HG02759 (cell line): Measurements from ENCODE around the gene SAT2.
"Not testable (repeated sequence)": the region's sequence is repeated elsewhere in the genome, so short reads cannot be mapped to it uniquely, and the experiment has no call there.

Source experiments
- ATAC-seq: cut with Tn5 transposase; IDR thresholded peaks from one replicate; pipeline ENCODE4 v1.9.1; 2021; ENCODE audit warnings: mild to moderate bottlenecking, moderate library complexity; ENCODE audit not compliant: unreplicated experiment

Gene SAT2

GRCh38 chr17:7634384-7634783 lies 6.8 kb upstream of the SAT2 start:
- no peak for ATAC-seq

GRCh38 chr17:7633093-7633492 lies 5.5 kb upstream of the SAT2 start:
- ATAC-seq, result no peak

DNA sequence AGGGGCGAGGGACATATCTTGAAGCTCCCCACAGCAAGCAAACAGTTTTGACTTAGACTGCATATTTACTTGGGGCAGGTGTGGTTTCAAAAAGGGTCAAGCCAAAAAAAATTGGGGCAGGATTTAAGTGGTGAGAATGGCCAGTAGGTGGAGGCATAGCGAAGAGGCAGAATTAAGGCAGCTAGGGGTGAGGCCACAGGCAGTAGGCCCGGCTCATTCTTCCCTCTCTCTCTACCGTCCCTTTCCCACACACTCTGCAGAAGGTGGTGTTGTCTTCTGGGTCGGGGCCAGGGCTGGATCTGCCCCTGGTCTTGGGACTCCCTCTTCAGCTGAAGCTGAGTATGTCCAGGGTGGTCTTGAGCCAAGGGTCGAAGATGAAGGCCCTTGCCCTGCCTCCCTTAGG lies 4.9 kb upstream of the SAT2 start:
- no peak for ATAC-seq

- ATAC-seq, result no peak
Observed at GRCh38 chr17:7631398-7632380, 4.1 kb upstream of the SAT2 start.

GRCh38 chr17:7629939-7630571 lies 2.4 kb upstream of the SAT2 start, which contains the start of gene SHBG:
Gene SHBG, plus strand, starts transcription at chr17:7630135. Its CDS starts 38 bp downstream, at chr17:7630173.
- ATAC-seq, result no peak

DNA sequence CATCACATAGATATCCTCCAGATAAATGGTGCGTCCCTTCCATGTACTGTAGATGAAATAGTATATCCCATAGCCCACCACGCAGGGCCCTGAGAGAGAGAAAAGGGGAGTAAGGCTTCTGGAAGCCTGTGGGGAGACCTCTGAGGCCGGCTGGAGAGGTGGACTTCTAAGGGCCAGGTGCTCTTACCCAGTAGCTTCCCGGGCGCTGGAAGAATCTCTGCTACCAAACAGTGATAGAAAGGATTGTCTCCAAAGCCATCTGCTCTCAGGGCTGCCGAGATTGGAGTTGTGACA lies 718 bp downstream of the SAT2 start:
- ATAC-seq, result peak; percentile 4

- no peak for ATAC-seq
Observed at GRCh38 chr17:7626307-7626706, 1.3 kb downstream of the SAT2 start.

- ATAC-seq, result not testable (repeated sequence)
Observed at GRCh38 chr17:7625749-7626148, 1.9 kb downstream of the SAT2 start.

DNA sequence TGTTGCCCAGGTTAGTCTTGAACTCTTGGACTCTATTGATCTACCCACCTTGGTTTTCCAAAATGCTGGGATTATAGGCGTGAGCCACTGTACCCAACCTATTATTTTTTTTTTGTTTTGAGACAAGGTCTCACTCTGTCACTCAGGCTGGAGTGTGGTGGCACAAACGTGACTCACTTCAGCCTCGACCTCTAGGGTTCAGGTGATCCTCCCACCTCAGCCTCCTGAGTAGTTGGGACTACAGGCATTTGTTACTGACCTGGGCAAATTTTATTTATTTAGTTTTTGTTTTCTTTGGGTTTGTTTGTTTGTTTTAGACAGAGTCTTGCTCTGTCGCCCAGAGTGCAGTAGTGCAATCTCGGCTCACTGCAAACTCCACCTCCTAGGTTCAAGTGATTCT lies 4.0 kb downstream of the SAT2 start:
- no peak for ATAC-seq

GRCh38 chr17:7620835-7621234 lies 6.8 kb downstream of the SAT2 start:
- ATAC-seq, result no peak

GRCh38 chr17:7618608-7619007 lies 9.0 kb downstream of the SAT2 start:
- no peak for ATAC-seq

DNA sequence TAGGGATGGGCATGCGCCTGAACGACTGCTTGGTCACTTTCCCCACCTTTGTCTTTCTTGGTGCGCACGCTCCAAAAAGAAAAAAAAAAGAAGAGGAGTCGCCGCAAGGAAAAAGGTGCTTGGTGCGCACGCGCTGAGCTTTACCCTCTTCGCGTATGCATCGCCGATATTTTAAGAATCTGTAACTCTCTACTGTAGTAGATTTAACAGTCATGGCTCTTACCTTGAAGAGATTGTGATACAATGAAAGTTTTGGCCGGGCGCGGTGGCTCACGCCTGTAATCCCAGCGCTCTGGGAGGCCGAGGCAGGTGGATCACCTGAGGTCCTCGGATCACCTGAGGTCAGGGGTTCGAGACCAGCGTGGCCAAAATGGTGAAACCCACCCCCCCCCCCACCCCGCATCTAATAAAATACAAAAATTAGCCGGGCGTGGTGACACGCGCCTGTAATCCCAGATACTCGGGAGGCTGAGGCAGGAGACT lies 12.3 kb downstream of the SAT2 start:
- no peak for ATAC-seq

DNA sequence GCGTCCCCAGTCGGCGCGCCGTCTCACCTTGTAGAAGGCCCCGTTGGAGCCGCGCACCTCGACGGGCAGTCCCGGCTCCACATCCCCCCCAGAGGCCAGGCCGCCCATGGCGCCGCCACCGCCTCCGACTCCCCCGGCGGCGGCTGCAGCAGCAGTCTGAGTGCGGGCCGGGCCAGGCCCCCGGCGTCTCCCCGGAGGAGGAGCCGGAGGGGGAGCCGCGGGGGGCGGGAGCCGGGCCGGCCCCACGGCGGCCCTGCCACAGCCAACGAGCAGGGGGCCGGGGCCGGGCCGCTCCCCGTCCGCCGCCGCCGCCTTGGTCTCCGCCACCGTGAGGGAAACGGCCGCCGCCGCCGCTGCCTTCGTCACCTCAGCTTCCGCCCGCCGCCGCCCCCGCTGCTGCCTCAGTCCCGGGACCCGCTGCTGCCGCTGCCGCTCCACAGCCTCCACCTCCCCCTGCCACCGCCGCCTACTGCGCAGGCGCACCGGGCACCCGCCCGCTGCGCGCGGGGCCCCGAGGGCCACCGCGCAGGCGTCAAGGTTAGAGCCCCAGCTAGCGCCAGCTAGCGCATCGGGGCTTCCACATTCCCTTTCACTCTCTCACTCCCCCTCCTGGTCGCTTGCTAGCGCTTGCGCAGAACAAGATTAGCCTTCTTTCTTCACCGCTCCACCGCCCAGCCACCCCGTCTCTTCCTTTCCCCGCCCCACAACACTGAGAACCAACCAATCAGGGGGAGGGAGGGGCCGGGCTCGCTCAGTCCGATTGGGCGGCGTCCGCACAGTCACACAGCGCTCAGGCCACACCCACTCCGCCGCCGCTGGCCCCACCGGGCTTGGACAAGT lies 13.0 kb downstream of the SAT2 start, which contains the start of gene FXR2:
TSS of gene FXR2 (minus strand) at position 473 of the 840 bp plus-strand sequence. CDS start at position 108, 365 bp downstream.
- ATAC-seq, result peak; percentile 84

- ATAC-seq, result no peak
Observed at GRCh38 chr17:7613769-7614424, 13.7 kb downstream of the SAT2 start.

- no peak for ATAC-seq
Observed at GRCh38 chr17:7612294-7612640, 15.4 kb downstream of the SAT2 start.

DNA sequence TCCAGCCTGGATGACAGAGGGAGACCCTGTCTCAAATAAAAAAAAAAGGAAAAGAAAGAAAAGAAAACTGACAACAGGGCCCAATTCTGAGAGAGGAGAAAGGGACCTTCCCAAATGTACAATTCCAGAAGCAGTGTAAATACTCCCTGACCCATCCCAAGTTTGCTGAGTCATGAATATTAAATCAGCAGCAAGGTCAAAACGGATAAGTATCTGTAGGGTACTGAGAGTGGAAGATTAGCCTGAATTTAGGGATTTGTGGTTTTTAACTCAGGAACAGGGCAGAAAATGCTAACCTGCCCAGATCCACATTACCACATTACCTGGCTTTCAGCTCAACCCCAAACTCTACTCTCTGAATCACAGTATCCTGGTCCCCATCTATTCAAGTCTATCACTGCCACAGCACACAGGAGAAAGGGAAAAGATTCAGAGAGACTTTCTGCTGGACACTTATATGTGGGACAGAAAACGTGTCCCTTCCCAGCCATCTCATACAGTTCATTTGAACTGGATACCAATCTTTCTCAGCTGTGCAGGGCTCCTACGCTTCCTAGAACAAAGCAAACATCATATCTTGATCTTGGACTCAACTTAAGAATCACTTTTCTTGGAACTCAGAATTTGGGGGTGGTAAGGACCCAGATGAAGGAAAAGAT lies 15.9 kb downstream of the SAT2 start:
- no peak for ATAC-seq

DNA sequence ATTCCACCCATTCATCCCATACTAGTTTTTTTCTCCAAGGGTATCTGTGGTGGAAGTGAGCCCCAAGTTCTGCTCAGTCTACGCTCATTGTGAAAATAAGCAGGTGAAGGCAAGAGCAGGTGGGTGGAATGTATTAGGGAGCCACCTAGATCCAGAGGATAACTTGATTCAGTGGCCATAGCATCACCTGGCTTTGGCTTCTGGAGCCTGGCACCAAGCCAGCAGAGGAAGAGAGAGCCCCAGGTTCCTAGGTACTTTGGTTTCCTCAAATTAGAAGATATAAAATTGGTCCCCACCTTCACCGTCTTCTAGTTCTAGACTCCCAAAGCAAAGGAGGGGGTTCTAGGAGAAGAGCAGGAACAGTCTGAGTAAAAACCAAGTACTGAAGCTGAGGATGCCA lies 17.0 kb downstream of the SAT2 start:
- no peak for ATAC-seq

DNA sequence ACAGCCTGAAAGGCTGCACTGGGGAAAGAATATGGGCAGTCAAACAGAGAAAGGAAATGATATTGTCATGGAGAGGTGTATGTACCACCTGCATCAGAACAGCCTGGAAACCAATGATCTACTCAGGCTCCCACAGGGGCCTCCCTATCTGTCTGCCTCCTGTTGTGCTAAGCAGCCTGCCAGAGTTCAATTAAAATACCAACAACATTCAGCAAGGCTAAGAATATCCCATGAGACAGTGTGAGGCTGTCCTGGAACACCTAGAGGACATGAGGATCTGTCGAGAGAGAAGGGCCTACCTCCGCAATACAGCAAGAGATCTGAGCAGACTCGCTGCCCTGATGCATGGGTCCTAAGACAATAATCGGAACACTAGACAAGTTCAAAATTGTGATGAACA lies 21.3 kb downstream of the SAT2 start:
- ATAC-seq, result no peak

GRCh38 chr17:7597561-7597960 lies 30.1 kb downstream of the SAT2 start:
- ATAC-seq, result not testable (repeated sequence)

- no peak for ATAC-seq
Observed at GRCh38 chr17:7593296-7593695, 34.3 kb downstream of the SAT2 start.
